Upper lobe of left lung (tissue), 6 donors: ENCODE results near the gene CLCN1. TPM values are rescaled to one million over a fixed set of nuclear protein-coding genes. Genes with fewer than 3 reads are reported as not detected.
A peak's percentile ranks its signal among the peaks of the same experiment; 100 is the strongest.
"Not testable (repeated sequence)": the region's sequence is repeated elsewhere in the genome, so short reads cannot be mapped to it uniquely, and the experiment has no call there.

Source experiments
- ATAC-seq, 2 donors: fragments of 200-7000 bp; cut with Tn5 transposase; one replicate each; pipeline ENCODE4 v1.9.1; 2022; ENCODE audit warnings: mild to moderate bottlenecking in 2 of 2, moderate library complexity in 2 of 2; ENCODE audit not compliant: low FRiP score in 2 of 2
- DNase-seq, 2 donors: peaks; one replicate each; pipeline ENCODE4 v3.0.0-alpha.2; 2019 to 2020
- H3K27ac ChIP-seq, 4 donors: fragments of 200-600 bp; sonication (generic); one replicate each; pipeline ENCODE4 v1.5.1; 2016 to 2019
- H3K27me3 ChIP-seq, 4 donors: fragments of 200-600 bp; sonication (generic); one replicate each; pipeline ENCODE4 v1.5.1; 2017 to 2019
- H3K36me3 ChIP-seq, 4 donors: fragments of 200-600 bp; sonication (generic); one replicate each; pipeline ENCODE4 v1.5.1; 2016 to 2019
- H3K4me1 ChIP-seq, 4 donors: fragments of 200-600 bp; sonication (generic); one replicate each; pipeline ENCODE4 v1.5.1; 2018 to 2019
- H3K4me3 ChIP-seq, 4 donors: fragments of 200-600 bp; sonication (generic); one replicate each; pipeline ENCODE4 v1.5.1; 2017 to 2019; ENCODE audit warnings: mild to moderate bottlenecking in 2 of 4, moderate library complexity in 1 of 4
- H3K9me3 ChIP-seq, 4 donors: fragments of 200-600 bp; sonication (generic); one replicate each; pipeline ENCODE4 v1.5.1; 2018 to 2019
- CTCF ChIP-seq, 6 experiments: fragments of 450-650 bp in 4 of 6; fragments of 200-600 bp in 2 of 6; sonication (generic) in 2 of 6; IDR thresholded peaks; one replicate each; pipeline ENCODE4 v1.5.1; 2016 to 2019; ENCODE audit warnings: antibody characterized with exemption in 6 of 6
- EP300 ChIP-seq, 4 donors: sonication (generic); formaldehyde crosslinking; IDR thresholded peaks; one replicate each; pipeline ENCODE4 v1.5.1; 2017; ENCODE audit warnings: antibody characterized with exemption in 4 of 4, control low read depth in 2 of 4
- POLR2A ChIP-seq, 4 donors: fragments of 450-650 bp; IDR thresholded peaks; one replicate each; pipeline ENCODE4 v1.5.1; 2016 to 2017; ENCODE audit warnings: antibody characterized with exemption in 4 of 4, mild to moderate bottlenecking in 2 of 4
- POLR2AphosphoS5 ChIP-seq, 2 donors: sonication (generic); formaldehyde crosslinking; IDR thresholded peaks; one replicate each; pipeline ENCODE4 v1.5.1; 2017; ENCODE audit warnings: antibody characterized with exemption in 2 of 2
- WGBS, 2 donors: methylation state at CpG; one replicate each; pipeline ENCODE4 v1.1.5; 2017 to 2018; 5-methylcytosine and 5-hydroxymethylcytosine counted together
- total RNA-seq, 6 donors: library from RNA; depleted of rRNA in 4 of 6; stranded (reverse); fragments of >200 nt in 4 of 6; gene quantifications; one replicate each; pipeline versions ENCODE4 v1.1.0 to v1.2.1, GENCODE V29; 2016 to 2021
- donor health status: DM: no; HTN: no; CAD: no; lungs with moderate emphysema.
- donor health status: DM: no; HTN: yes; CAD: no; lungs with severe emphysema.

Gene CLCN1
- total RNA-seq, 6 donors from 2014 or later = 0.10 TPM; not detected in 5

DNA sequence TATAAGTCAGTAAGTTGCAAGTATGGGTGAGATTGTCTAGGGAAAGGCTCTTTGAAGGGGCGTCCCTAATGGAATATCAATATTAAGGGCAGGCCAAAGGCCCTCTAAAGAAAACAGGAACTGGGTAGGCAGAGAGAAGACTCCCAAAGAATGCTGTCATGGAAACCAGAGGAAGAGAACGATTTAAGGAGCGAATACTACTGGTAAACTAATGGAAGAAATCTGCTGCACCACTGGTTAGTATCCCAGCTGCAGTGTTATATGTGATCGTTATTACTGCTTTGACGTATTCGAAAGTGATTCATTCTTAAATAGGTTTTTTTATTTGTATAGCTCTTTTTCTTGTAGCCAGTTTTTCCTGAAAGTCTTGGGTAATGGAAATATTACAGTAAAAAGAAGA, 26.5 kb upstream of the CLCN1 start:
- Histone ChIP-seq H3K27ac (peak overlapping the region in 3 of 4 donors; percentile 91 to 94 (median 92)), H3K36me3 (peaks cover 14 to 28% (median 25%) of the 10 kb centered on the region in 4 donors), H3K27me3 (no peaks in the 10 kb centered on the region), H3K9me3 (no peaks in the 10 kb centered on the region), H3K4me3 (peak overlapping the region in 3 of 4 donors; percentile 84 to 98 (median 84)), H3K4me1 (peaks cover 18 to 40% (median 25%) of the 10 kb centered on the region in 4 donors)
- no peak for TF ChIP-seq POLR2A (IDR thresholded peaks at IDR 0.05)
- TF ChIP-seq EP300 (IDR thresholded peaks at IDR 0.05) = no peak
- no peak for TF ChIP-seq POLR2AphosphoS5 (IDR thresholded peaks at IDR 0.05)
- TF ChIP-seq CTCF (IDR thresholded peaks at IDR 0.05) = no peak
- 20 to 23% methylated on average over 6 of the region's 6 CpGs for WGBS, 2 donors
- ATAC-seq (no peak), DNase-seq (no peak)

GRCh38 chr7:143289888-143290287, 26.0 kb upstream of the CLCN1 start:
- Histone ChIP-seq H3K4me3 (peak overlapping the region in 2 of 4 donors; percentile 84 to 98), H3K36me3 (peaks cover 18 to 33% (median 30%) of the 10 kb centered on the region in 4 donors), H3K4me1 (peaks cover 18 to 40% (median 25%) of the 10 kb centered on the region in 4 donors)
- H3K27ac ChIP-seq, ATAC-seq, H3K9me3 ChIP-seq, DNase-seq, H3K27me3 ChIP-seq: not testable (repeated sequence)
- WGBS, 2 donors = 55 to 63% methylated on average over 4 of the region's 4 CpGs

DNA sequence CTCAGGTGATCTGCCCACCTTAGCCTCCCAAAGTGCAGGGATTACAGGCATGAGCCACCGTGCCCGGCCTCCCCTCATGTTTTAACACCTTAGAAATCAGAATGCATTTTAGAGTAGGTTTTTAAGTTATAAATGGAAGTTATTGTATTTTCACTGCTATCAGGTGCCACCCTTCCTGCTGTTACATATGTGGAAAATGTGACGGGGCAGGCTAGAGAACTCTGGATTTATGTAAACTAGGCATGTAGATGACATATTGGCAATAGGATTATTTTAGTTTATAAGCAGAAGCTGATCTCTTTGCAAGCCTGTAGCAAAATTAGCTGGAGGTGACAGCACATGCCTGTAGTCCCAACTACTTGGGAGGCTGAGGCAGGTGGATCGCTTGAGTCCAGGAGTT, 25.6 kb upstream of the CLCN1 start:
- TF ChIP-seq CTCF (IDR thresholded peaks at IDR 0.05) = no peak
- no peak for TF ChIP-seq POLR2AphosphoS5 (IDR thresholded peaks at IDR 0.05)
- no peak for TF ChIP-seq EP300 (IDR thresholded peaks at IDR 0.05)
- no peak for TF ChIP-seq POLR2A (IDR thresholded peaks at IDR 0.05)
- ATAC-seq (no peak), DNase-seq (no peak)
- peaks cover 19 to 37% (median 34%) of the 10 kb centered on the region in 4 donors for H3K36me3 ChIP-seq
- H3K27me3 ChIP-seq = no peaks in the 10 kb centered on the region
- H3K4me1 ChIP-seq = peaks cover 18 to 40% (median 25%) of the 10 kb centered on the region in 4 donors
- no peak overlapping the region for H3K27ac ChIP-seq
- H3K4me3 ChIP-seq = peak overlapping the region in 1 of 4 donors; percentile 84
- 74 to 75% methylated on average over 4 of the region's 4 CpGs for WGBS, 2 donors
- H3K9me3 ChIP-seq = no peaks in the 10 kb centered on the region

DNA sequence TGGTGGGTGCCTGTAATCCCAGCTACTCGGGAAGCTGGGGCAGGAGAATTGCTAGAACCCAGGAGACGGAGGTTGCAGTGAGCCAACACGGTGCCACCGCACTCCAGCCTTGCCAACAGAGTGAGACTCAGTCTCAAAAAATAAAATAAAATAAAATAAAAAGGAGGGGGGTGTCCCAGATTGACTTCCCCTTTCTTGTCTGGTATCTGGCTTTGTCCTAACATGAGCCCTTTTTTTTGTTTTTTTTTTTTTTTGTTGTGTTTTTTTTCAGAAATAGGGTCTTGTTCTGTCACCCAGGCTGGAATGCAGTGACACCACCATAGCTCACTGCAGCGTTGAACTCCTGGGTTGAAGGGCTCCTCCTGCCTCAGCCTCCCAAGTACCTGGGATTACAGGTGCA, 23.0 kb upstream of the CLCN1 start:
- H3K4me1 ChIP-seq = peaks cover 19 to 28% (median 22%) of the 10 kb centered on the region in 4 donors
- H3K4me3 ChIP-seq = no peak overlapping the region
- no peaks in the 10 kb centered on the region for H3K9me3 ChIP-seq
- DNase-seq (no peak), ATAC-seq (no peak)
- peaks cover 26 to 59% (median 47%) of the 10 kb centered on the region in 4 donors for H3K36me3 ChIP-seq
- no peak overlapping the region for H3K27ac ChIP-seq
- WGBS, 2 donors = 95 to 96% methylated on average over 5 of the region's 5 CpGs
- TF ChIP-seq EP300 (IDR thresholded peaks at IDR 0.05) (no peak), CTCF (IDR thresholded peaks at IDR 0.05) (no peak), POLR2A (IDR thresholded peaks at IDR 0.05) (no peak), POLR2AphosphoS5 (IDR thresholded peaks at IDR 0.05) (no peak)
- H3K27me3 ChIP-seq = no peaks in the 10 kb centered on the region

- no peaks in the 10 kb centered on the region for H3K27me3 ChIP-seq
- no peak for ATAC-seq
- H3K36me3 ChIP-seq = peaks cover 26 to 89% (median 64%) of the 10 kb centered on the region in 4 donors
- TF ChIP-seq EP300 (IDR thresholded peaks at IDR 0.05) (no peak), POLR2A (IDR thresholded peaks at IDR 0.05) (no peak), CTCF (IDR thresholded peaks at IDR 0.05) (no peak), POLR2AphosphoS5 (IDR thresholded peaks at IDR 0.05) (no peak)
- DNase-seq = no peak
- H3K4me1 ChIP-seq = peaks cover 6 to 20% (median 13%) of the 10 kb centered on the region in 4 donors
- H3K4me3 ChIP-seq = no peak overlapping the region
- no peak overlapping the region for H3K27ac ChIP-seq
- no peaks in the 10 kb centered on the region for H3K9me3 ChIP-seq
Observed at GRCh38 chr7:143295870-143296269, 20.0 kb upstream of the CLCN1 start.
